ENCODE results near the gene NDUFS1. TPM values are rescaled to one million over a fixed set of nuclear protein-coding genes. Genes with fewer than 3 reads are reported as not detected.

NDUFS1 gene
- total and polyA plus RNA-seq, 10 of the 15 experiments (the other 5 are each of a cell fraction or from before 2014, with no cell fraction given), result 62.6 to 108 (median 90.4) TPM

- no peak overlapping the region for H3K9ac ChIP-seq (ENCODE audit: control insufficient read depth, insufficient read depth, low read length)
- 55% methylated on average over 2 of the region's 2 CpGs for WGBS (ENCODE audit: insufficient coverage, insufficient replicate concordance, low lambda C conversion rate, missing lambda C conversion rate)
- ChIA-PET POLR2A (no interaction called here), SMC1A (ENCODE audit: uncharacterized antibody, unreplicated experiment) (no interaction called here), RAD21 (ENCODE audit: unreplicated experiment) (no interaction called here), CTCF (no interaction called here)
- no peaks in the 10 kb centered on the region for H3K4me1 ChIP-seq (ENCODE audit: control insufficient read depth, insufficient read depth, low read length)
- no peak overlapping the region for H3K4me3 ChIP-seq
- no peaks in the 10 kb centered on the region for H3K79me2 ChIP-seq (ENCODE audit: control insufficient read depth, insufficient read depth, low read length)
- in situ Hi-C loops (cut with MboI), result no loop called here
- DNase-seq (ENCODE audit: low read depth, low spot score) (no peak), FAIRE-seq (no peak), ATAC-seq (no peak)
- peaks cover 0 to 2% of the 10 kb centered on the region in 2 experiments; a peak in 1 of 4 replicates for H3K27me3 ChIP-seq (replicated peaks in 1 of 2; ENCODE audit: control insufficient read depth in 2 of 2, insufficient read depth in 2 of 2, low read length in 1 of 2)
- no peaks in the 10 kb centered on the region for H3K9me3 ChIP-seq (replicated peaks; ENCODE audit: control insufficient read depth, insufficient read depth, low read length)
- H3K27ac ChIP-seq (ENCODE audit: control insufficient read depth, insufficient read depth), result no peak overlapping the region
- no peaks in the 10 kb centered on the region for H3K36me3 ChIP-seq (ENCODE audit: control insufficient read depth in 2 of 2, insufficient read depth in 2 of 2, low read length in 1 of 2)
- no peak overlapping the region for H3K4me2 ChIP-seq (ENCODE audit: control insufficient read depth, insufficient read depth)
- H4K20me1 ChIP-seq (ENCODE audit: control insufficient read depth, insufficient read depth), result no peaks in the 10 kb centered on the region
- no peak overlapping the region for H2AFZ ChIP-seq (ENCODE audit: control insufficient read depth, low read depth, low read length)
- no TSS peak for BruUV-seq (replicated peaks)
- intact Hi-C loops (cut with micrococcal nuclease; ENCODE audit: unreplicated experiment), result no loop called here
- TF ChIP-seq NR2C2 (IDR thresholded peaks at IDR 0.05; ENCODE audit: borderline replicate concordance, control insufficient read depth, insufficient read length, low read depth) (no peak), DPF2 (IDR thresholded peaks at IDR 0.05) (no peak), SIN3A (IDR thresholded peaks at IDR 0.05; ENCODE audit: low read depth, low read length) (no peak), CHD4 (IDR thresholded peaks at IDR 0.05) (no peak), MYC (IDR thresholded peaks at IDR 0.05; ENCODE audit: insufficient read depth, insufficient read length, insufficient replicate concordance, low read length, severe bottlenecking) (no peak), MYB (IDR thresholded peaks at IDR 0.05; ENCODE audit: borderline replicate concordance, low read depth, low read length) (no peak), BCLAF1 (IDR thresholded peaks at IDR 0.05) (no peak), GABPA (IDR thresholded peaks at IDR 0.05; ENCODE audit: low read depth) (no peak), TARDBP (IDR thresholded peaks at IDR 0.05; ENCODE audit: borderline replicate concordance) (no peak), E2F4 (IDR thresholded peaks at IDR 0.05; ENCODE audit: low read depth, low read length) (no peak), PAX8 (IDR thresholded peaks at IDR 0.05) (no peak)
- TF ChIP-seq, protein P1, sequence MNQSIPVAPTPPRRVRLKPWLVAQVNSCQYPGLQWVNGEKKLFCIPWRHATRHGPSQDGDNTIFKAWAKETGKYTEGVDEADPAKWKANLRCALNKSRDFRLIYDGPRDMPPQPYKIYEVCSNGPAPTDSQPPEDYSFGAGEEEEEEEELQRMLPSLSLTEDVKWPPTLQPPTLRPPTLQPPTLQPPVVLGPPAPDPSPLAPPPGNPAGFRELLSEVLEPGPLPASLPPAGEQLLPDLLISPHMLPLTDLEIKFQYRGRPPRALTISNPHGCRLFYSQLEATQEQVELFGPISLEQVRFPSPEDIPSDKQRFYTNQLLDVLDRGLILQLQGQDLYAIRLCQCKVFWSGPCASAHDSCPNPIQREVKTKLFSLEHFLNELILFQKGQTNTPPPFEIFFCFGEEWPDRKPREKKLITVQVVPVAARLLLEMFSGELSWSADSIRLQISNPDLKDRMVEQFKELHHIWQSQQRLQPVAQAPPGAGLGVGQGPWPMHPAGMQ (IDR thresholded peaks at IDR 0.05; ENCODE audit: borderline replicate concordance), result no peak
- TF ChIP-seq, protein P2, sequence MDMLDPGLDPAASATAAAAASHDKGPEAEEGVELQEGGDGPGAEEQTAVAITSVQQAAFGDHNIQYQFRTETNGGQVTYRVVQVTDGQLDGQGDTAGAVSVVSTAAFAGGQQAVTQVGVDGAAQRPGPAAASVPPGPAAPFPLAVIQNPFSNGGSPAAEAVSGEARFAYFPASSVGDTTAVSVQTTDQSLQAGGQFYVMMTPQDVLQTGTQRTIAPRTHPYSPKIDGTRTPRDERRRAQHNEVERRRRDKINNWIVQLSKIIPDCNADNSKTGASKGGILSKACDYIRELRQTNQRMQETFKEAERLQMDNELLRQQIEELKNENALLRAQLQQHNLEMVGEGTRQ (IDR thresholded peaks at IDR 0.05; ENCODE audit: borderline replicate concordance, low read depth, low read length), result no peak
- TF ChIP-seq, protein P3, sequence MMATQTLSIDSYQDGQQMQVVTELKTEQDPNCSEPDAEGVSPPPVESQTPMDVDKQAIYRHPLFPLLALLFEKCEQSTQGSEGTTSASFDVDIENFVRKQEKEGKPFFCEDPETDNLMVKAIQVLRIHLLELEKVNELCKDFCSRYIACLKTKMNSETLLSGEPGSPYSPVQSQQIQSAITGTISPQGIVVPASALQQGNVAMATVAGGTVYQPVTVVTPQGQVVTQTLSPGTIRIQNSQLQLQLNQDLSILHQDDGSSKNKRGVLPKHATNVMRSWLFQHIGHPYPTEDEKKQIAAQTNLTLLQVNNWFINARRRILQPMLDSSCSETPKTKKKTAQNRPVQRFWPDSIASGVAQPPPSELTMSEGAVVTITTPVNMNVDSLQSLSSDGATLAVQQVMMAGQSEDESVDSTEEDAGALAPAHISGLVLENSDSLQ (IDR thresholded peaks at IDR 0.05), result no peak
Measured at GRCh38 chr2:206193671-206194357, 34.6 kb upstream of the NDUFS1 start.

Measured in GM12878 (cell line).